Epithelial cell of proximal tubule (primary cell): ENCODE measurements around the gene PRDM16. TPM values are rescaled to one million over a fixed set of nuclear protein-coding genes. Genes with fewer than 3 reads are reported as not detected.

Source experiments
- DNase-seq: peaks from one replicate; pipeline ENCODE4 v3.0.0-alpha.2; 2011; ENCODE audit warnings: low read depth
- H3K4me3 ChIP-seq: 2 replicates; pipeline ENCODE4 v1.5.1; 2011; ENCODE audit warnings: low read depth, mild to moderate bottlenecking, low read length
- CTCF ChIP-seq: conservative IDR thresholded peaks from 2 replicates; pipeline ENCODE4 v1.5.1; 2012; ENCODE audit warnings: low read depth, mild to moderate bottlenecking, low read length
- total RNA-seq: library from RNA; depleted of rRNA; stranded (reverse); fragments of >200 nt; gene quantifications from 2 replicates; pipeline ENCODE4 v1.2.3, GENCODE V29; 2015

Gene PRDM16
- total RNA-seq, 1 donor from 2014 or later, result 0.06 TPM

GRCh38 chr1:3278416-3279181 lies 209.6 kb downstream of the PRDM16 start:
- no peak overlapping the region for H3K4me3 ChIP-seq
- TF ChIP-seq CTCF, result no peak
- no peak for DNase-seq

- no peak overlapping the region for H3K4me3 ChIP-seq
- no peak for TF ChIP-seq CTCF
- DNase-seq, result no peak
Observed at GRCh38 chr1:3279182-3279470, 210.1 kb downstream of the PRDM16 start.

DNA sequence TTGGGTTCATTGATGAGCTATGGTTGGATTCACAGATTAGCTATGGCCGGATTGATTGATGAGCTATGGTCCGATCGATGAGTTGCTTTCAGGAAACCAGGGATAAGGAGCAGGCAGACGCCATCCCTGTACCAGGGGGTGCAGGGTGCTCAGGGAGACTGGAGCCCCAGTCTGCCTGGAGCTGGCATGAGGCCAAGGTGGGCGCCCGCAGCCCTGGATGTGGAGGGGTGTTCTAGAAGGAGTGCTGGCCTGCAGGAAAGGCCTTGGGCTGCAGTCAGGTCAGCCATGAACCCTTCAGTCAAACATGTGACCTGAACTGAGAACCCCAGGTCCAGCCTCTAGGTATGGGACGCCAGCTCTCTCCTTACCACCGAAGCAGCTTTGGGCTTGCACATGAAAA lies 212.7 kb downstream of the PRDM16 start:
- no peak for TF ChIP-seq CTCF
- no peak for DNase-seq
- H3K4me3 ChIP-seq, result no peak overlapping the region

- no peak overlapping the region for H3K4me3 ChIP-seq
- no peak for TF ChIP-seq CTCF
- DNase-seq, result no peak
Observed at GRCh38 chr1:3282186-3282585, 213.2 kb downstream of the PRDM16 start.

DNA sequence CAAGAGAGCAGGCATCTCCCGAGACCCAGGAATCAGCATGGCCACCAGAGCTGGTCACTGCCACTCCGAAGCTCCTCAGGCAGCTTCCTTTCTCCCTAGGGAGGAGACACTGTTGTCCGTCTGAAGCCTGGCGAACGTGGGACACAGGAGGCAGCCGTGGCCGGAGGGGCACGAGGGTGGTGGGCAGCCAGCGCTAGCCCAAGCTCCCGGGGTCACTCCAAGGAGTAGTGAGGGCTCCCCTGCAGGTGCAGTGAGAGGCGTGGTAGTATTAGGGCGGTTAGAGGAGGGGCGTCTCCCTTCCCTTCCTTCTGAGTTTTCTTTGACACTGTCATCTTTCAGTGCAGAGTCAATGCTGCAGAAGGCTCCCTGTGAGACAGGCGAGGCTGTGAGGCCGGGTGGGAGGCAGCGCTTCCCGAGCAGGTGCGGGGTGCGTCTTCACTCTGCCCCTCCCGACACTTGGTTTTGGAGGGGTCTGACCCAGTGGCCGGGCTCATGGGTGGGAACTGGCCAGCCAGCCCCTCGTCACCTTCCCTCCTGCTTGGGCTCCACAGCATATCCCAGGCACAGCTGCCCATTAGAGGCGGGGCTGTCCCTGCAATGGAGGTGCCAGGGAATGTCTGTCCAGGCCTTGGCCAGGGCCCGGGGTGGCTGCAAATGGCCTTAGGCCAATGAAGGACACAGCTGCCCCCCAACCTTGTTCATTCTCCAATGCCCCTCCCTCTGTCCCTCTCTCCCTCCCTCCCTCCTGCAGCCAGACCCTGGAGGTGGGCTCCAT lies 213.8 kb downstream of the PRDM16 start:
- no peak for DNase-seq
- H3K4me3 ChIP-seq, result no peak overlapping the region
- TF ChIP-seq CTCF, result no peak

DNA sequence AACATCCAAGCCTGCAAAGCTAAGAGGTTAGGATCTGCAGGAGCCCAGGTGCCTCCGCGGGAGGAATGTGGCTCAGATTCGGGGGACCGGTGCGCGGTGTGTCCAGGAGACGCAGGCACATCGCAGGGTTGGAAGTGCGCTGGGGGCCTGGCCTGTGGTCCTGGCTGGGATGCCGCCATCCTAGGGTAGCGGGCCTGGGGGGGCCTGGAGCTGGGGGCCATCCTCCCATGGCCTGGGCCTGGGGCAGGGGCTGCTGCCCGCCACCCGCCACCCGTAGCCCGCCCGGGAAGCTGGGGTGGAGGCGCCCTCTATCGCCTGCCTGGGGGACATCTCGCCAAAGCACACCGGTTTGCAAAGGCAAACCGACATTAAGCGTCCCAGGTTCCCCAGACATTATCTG lies 214.8 kb downstream of the PRDM16 start:
- no peak for DNase-seq
- no peak overlapping the region for H3K4me3 ChIP-seq
- peak; percentile 59 for TF ChIP-seq CTCF
